Glomerular endothelial cell (primary cell): Measurements from ENCODE around the gene RAB18. TPM values are rescaled to one million over a fixed set of nuclear protein-coding genes. Genes with fewer than 3 reads are reported as not detected.
"Not testable (repeated sequence)": the region's sequence is repeated elsewhere in the genome, so short reads cannot be mapped to it uniquely, and the experiment has no call there.

Experiments
- DNase-seq: peaks from one replicate; pipeline ENCODE4 v3.0.0-alpha.2; 2011; ENCODE audit warnings: low read depth, low spot score; ENCODE audit errors: extremely low read depth
- total RNA-seq: library from RNA; depleted of rRNA; stranded (reverse); fragments of >200 nt; gene quantifications from 2 replicates; pipeline ENCODE4 v1.2.3, GENCODE V29; 2015

The RAB18 gene
- total RNA-seq, 1 donor from 2014 or later = 44.8 TPM

DNA sequence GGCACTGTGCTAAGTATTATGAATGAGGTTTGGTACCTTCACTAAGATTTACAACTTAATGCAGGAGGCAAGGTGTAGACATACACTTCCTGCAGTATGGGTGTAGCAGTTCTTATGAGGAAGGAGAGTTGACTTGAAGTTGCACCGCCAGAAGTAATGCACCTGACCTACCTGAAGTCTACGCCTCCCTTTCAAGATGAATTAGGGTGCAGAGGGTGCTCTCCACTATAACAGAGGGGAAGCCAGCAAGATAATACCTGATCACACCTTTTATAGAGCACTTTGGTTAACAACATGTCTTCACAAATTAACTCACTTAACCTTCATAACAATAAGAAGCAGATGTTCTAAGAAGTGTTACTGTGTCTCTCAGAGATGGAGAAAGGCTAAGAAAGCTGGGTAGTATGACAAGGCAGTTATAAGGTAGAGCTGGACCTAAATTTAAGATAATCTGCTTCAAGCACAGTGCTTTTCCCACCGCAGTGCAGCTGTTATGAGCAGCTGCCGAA, 552 bp upstream of the RAB18 start:
- DNase-seq = no peak

DNA sequence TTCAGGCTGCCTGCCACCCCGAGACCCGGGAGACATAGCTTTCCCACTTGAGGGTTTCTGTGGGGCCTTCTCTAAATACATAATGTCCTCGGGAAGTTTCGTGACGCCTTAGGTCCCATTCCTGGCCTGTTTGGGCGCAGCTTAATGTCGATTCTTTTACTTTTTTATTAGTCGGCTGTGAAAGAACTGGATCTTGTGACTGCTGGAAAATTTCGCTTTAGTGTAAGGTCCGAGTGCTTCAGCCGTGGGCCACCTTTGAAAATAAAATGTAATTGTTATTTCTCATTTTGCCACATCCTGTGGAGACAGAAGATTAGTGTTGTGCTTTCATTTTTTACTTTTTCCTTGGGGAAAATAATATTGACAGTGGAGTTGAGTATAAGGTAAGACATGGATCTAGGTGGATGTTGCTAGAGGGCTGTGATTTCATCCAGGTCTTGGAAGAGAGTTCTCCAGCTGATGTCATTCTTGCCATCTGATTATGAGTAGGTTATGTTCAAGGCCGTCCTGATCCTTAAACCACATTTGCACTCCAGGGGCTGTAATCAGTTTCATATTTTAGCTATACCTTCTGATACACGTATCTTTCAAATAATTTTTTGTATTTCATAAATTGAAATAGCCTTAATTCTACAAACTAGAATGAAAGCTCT, 830 bp downstream of the RAB18 start:
- no peak for DNase-seq

DNA sequence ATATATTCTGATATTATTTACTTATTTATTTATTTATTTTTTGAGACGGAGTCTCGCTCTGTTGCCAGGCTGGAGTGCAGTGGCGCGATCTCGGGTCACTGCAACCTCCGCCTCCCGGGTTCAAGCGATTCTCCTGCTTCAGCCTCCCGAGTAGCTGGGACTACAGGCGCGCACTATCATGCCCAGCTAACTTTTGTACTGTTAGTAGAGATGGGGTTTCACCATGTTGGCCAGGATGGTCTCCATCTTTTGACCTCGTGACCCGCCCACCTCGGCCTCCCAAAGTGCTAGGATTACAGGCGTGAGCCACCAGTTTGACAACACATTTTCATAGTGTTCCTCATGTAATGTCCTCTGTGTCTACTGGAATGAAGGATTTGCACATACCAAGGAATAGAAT, 1.4 kb downstream of the RAB18 start:
- DNase-seq = not testable (repeated sequence)

DNA sequence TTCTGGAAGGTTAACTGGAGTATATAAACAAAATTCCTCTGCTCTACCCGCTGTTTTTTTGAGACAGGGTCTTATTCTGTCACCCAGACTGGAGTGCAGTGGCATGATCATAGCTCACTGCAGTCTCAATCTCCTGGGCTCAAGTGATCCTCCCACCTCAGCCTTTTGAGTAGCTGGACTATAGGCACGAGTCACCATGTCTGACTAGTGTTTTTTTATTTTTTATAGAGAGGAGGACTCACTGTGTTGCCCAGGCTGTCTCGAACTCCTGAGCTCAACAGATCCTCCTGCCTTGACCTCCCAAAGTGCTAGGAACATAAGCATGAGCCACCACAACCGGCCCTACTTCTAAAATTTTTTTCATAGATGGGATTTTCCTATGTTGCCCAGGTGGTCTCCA, 2.2 kb downstream of the RAB18 start:
- DNase-seq = no peak

DNA sequence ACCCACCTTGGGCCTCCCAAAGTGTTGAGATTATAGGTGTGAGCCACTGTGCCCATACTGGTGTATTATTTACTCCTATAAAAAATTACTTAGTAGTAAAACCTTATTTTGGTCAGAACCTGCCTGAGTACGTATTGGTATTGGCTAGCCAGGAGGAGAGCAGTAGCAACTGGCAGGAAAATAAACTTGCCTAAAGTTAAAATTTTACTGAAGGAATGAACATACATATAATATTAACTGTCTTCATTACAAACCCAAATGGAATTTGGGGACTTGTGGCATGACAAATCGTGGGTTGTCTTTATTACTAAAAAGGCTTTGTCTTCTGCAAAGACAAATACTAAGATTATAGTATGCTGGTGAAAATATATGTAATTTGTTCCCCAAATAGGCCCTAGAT, 8.4 kb downstream of the RAB18 start:
- no peak for DNase-seq

DNA sequence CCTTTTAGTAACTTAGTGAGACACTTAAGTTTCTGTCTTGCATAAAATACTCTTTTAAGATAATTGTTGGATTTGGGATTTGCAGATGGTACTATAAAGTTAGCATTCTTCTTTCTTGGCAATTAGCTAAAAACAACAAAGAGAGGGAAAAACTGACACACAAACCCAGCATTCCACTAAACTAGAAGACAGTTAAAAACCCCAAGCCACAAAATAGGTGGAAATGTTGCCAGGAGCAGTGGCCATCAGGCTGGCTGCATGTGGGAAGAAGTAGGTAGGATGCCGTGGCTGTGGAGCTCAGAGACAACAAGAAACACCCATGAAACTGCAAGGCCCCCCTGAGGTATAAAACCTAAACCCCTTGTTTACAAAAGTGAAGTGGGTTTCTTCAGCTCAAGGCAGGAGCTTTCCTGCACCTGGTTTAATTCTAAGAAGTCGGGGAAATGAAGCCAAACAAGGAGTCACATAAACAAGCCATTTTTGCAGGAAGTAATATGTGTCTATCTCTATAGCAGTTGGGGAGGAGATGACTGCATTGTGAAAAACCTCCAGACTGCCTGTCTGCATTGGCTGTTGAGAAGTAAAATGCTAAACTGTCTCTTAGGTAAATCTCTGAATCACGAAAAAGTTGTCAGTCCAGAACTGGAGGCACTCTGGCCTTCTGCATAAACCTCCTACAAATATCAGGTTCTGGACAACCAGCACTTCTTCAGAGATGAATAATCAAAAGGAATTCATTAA, 9.5 kb downstream of the RAB18 start:
- no peak for DNase-seq

DNA sequence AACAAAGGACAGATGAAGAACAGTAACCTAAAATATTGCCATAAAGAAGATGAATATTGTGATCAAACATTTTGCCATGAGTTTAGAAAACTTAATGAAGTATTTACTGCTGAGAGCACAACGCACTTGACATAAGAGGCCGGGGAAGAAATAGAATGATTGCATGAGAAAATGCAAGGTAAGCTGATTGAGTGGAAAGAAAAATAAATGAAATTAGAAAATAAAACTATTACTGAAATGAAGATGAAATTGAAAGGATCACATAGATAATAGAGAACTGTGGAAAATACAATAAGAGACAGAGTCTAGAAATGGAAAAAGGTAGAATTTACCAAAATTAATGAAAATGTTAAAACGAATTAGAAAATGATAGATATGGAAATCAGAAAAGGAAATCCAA, 10.1 kb downstream of the RAB18 start:
- DNase-seq = no peak

DNA sequence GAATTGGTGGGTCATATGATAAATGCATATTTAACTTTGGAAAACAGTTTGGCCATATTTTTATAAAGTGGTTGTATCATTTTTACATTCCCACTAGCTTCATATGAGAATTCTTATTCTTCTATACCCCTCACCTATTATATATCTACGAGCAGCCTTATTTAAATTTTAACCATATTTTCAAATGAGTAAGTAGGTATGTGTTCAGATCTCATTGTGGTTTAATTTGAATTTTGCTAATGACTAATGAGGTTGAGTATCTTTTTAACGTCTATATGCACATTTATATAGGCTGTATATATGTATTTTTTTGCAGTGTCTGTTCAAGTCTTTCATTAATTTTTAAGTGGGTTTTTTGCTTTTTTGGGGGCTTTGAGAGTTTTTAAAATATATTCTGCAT, 14.2 kb downstream of the RAB18 start:
- DNase-seq = no peak

DNA sequence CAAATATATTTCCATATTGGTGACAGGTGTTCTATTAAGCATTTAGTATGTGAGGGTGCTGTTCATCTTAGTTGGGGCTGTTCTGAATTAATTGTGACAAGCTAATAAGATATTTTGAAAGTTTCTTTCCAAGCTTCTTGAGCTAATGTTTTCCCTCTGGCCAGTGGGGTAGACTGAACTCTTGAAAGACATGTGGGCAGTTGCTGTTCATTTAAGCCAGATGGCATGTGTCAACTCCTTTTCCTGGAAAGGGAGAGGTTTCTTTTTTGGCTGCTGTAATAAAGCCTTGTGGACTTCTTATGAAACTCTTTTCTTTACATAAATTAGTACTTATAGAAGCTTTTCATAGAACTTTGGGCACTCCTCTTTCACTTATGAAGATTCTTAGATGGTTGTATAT, 21.7 kb downstream of the RAB18 start:
- DNase-seq = no peak

DNA sequence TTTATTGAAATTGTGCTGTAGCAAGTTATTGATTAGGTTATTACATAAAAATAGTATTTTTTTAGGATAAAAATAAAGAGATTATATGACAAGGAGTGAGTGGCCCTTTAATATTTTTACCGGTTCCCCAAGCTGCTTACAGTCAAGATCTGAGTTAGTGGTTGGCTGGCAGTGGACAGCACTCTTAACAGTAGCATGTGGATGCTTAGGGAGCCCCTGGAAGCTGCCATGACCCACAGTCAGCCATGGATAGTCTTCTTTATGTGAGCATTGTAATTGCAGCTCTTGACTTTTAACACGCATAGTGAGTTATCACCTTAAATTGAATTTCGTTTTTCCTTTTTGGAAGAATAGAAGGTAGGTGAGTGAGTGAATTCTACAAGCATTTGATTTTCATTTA, 22.1 kb downstream of the RAB18 start:
- no peak for DNase-seq

DNA sequence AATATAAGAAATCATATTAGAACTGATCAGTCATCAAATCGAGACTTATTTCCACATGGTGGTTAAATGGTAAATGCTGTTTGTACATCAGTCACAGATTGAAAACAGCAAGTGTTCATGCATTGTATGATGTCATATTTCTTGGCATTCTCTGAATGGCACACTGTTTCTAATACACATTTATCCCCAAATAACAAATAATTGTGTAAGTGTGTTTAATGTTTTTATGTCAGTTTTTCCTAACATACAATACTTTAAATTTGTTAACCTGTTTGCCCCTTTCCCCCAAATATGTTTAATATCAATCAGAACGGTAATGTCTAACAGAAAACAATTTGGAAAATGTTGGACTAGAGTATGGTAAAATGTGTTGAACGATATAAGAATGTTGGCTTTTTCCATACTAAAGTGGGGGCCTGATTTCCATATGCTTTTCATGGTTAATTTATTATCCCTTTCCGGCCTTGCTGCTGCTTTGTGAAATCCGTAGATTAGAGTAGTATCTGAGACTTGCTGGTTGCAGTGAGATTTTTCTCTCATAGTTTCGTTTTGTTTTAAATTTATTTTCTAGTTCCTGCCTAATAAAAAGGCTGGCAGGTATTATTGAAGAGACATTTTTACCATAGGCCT, 23.7 kb downstream of the RAB18 start:
- DNase-seq = no peak

DNA sequence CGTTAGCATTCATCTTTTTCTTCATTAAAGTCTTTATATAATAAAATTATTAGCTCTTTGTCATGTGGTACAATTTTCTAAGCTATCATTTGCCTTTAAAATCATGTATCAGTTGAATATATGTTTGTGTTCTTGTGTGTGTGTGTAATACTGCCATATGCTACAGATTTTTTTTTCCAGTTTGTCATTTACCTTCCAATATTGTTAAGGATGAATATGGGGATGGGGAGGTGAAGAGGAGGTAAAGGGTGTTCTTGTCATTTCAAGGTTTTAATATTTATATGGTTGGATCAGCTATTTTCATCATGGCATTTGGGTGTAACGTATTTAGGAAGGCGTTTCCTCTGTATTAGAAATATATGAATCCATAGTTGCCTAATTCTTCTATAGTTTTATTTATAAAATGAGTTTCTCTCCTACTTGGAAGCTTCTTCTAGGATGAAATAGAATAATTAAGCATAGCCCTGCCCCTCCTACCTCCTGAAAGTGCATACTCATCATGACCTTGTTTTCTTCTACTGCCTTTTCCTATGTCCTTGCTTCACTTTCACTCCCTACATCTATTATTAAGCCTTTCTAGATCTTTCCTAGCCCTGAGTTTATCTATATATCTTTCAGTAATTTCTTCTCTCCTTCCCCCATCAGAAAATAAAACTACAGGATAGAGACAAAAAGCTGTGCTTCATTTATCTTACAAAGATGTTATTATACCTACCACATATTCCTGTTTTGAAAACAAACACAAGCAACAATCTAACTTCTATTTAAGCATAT, 25.1 kb downstream of the RAB18 start:
- DNase-seq = no peak

DNA sequence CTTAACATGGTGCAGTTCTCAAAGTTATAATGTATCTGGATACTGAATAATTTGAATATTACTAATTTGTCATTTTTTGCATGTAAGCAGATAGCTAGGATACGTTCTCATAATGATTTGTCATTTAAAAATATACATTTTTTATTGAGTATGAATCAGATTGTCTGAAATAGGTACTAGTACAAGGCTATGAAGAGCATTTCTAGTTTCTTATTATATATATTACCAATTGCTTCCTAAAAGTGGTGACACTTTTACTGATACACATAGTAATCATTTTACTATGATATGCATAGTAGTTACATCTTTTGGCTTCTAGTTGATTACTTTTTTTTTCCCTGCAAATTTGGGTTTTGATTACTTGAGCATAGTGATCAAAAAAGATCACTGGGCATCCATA, 26.4 kb downstream of the RAB18 start:
- no peak for DNase-seq

DNA sequence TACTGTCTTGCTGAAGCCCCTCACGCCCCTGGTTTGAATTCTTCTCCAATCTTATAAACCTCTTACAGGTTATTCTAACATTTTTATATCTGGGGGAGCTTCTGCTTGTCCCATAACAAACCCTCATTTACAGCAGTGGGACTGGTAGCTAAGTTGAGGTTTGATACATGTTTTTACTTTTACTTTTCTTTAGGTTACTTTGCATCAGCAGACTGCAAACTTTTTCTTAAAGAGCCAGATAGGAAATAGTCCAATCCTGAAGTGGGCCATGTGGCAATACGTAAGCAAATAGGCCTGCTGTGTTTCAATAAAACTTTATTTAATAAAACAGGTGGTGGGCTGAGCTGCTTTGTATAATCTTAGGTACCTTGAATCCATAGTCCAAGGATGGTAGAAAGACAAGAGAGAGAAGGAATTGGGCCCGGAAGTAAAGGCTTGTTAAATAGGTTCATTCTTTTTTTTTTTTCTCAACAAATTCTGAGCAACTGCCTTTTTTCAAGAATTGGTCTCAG, 27.3 kb downstream of the RAB18 start:
- DNase-seq = no peak

DNA sequence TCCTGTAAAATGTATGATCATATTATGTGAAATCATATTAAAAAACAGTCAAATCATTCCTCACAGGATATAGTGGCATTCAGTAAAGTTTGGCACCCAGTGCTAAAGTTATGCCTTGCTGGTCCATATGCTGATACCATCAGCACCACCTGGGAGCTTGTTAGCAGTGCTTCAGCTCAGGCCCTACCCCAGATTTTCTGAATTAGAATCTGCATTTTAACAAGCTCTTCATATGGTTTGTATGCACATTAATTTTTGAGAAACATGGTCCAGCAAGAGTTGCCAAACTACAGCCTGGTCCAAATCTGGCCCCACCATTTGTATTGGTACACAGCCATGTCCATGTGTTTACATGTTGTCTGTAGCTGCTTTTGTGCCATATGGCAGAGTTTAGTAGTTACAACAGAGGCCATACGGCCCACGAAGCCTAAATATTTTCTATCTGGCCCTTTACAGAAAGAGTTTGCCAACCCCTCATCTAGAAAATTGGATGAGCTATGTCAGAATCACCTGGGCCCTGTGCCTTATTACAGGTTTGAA, 30.1 kb downstream of the RAB18 start:
- no peak for DNase-seq

DNA sequence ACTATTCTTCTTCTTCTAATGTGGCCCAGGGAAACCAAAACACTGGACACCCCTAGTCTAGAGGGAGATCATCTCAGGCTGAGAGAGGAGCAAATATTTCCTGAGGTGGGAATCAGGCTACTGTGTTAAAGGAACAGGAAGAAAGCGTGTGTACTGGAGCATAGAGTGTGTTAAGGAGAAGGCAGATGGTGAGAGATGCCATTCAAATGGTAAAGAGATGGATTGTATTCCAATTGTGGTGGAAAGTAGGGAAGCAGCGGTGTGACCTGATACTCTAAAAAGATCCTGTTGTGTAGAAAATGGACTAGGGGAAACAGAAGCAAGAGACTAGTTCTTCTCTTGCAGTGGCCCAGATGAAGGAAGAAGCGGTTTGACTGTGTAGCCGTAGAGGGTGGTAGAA, 31.2 kb downstream of the RAB18 start:
- no peak for DNase-seq

DNA sequence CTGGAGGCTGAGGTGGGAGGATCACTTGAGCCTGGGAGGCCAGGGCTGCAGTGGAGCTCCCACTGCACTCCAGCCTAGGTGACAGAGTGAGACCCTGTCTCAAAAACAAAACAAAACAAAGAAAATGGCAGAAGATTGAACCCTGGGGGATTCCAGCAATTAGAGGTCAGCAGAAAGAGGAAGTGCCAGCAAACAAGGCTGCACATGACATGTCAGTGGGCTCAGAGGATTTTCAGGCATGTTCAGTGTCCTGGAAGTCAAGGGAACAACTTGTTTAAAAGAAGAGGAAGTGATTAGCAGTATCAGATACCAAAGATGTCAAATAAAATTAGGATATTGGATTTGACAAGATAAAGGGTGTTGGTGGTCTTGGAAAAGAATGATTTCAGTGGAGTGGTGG, 32.3 kb downstream of the RAB18 start:
- DNase-seq = no peak

DNA sequence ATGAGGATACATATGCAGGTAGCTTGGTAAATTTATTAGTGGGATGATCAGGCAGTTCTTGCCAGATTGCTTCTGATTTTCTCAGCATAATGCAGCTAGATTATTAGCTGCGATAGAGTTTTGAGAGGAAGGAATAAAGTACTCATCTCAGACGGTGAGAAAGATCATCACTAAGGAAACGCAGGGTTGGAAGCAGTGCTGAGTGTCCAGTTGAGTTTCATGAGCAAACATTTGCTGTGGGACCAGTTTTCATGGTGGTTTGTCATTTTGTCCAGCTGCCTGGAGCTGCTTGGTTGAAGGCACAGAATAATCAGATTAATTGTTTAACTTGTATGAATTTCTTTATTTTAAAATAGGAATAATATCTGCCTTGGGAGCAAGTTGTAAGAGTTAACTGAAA, 33.1 kb downstream of the RAB18 start:
- DNase-seq = no peak

DNA sequence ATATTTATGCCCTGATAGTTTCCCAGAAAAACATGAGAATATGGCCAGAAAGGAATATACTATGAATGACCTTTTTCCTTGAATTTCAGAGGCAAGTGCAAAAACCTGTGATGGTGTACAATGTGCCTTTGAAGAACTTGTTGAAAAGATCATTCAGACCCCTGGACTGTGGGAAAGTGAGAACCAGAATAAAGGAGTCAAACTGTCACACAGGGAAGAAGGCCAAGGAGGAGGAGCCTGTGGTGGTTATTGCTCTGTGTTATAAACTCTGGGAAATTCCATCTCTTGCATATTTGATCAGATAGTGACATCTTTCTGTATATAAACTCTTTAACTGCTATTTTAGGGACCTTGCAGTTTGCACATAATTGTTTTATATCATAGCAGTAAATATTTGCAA, 33.7 kb downstream of the RAB18 start:
- DNase-seq = no peak

DNA sequence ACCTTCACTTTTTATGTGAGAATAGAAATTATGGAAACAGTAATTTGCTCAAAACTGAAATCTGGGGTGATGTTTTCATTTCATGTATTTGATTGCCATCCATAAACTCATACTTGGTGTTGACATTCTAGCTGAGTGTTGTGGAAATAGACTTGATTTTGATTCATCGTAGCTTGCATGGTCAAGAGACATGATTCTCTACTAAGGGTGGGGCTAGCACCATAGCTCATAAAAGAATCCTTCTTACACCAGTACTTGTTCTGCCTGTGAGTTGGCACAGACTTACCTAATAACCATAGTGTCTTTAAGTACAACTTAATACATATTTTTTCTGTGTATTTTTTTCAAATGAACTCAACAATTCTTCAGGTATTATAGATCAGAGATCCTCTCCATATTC, 36.6 kb downstream of the RAB18 start:
- DNase-seq = no peak
